Suprapubic skin (tissue), 4 donors: Measurements from ENCODE around the gene PLA2G6. TPM values are rescaled to one million over a fixed set of nuclear protein-coding genes. Genes with fewer than 3 reads are reported as not detected.

Experiments
- DNase-seq, 2 donors: peaks; one replicate each; pipeline ENCODE4 v3.0.0-alpha.2; 2019; ENCODE audit warnings: low spot score in 2 of 2
- H3K27ac ChIP-seq: fragments of 200-600 bp; sonication (generic); one replicate; pipeline ENCODE4 v1.5.1; 2019
- H3K27me3 ChIP-seq: fragments of 200-600 bp; sonication (generic); one replicate; pipeline ENCODE4 v1.5.1; 2019
- H3K36me3 ChIP-seq: fragments of 200-600 bp; sonication (generic); one replicate; pipeline ENCODE4 v1.5.1; 2019
- H3K4me1 ChIP-seq: fragments of 200-600 bp; sonication (generic); one replicate; pipeline ENCODE4 v1.5.1; 2019
- H3K4me3 ChIP-seq: fragments of 200-600 bp; sonication (generic); one replicate; pipeline ENCODE4 v1.5.1; 2019; ENCODE audit warnings: mild to moderate bottlenecking
- H3K9me3 ChIP-seq: fragments of 200-600 bp; sonication (generic); one replicate; pipeline ENCODE4 v1.5.1; 2019
- EP300 ChIP-seq: sonication (generic); formaldehyde crosslinking; IDR thresholded peaks from one replicate; pipeline ENCODE4 v1.6.1; 2017; ENCODE audit warnings: antibody characterized with exemption
- POLR2A ChIP-seq, 2 donors: fragments of 450-650 bp; IDR thresholded peaks; one replicate each; pipeline ENCODE4 v1.6.1; 2017; ENCODE audit warnings: antibody characterized with exemption in 2 of 2, mild to moderate bottlenecking in 2 of 2, moderate library complexity in 2 of 2
- POLR2AphosphoS5 ChIP-seq, 3 donors: sonication (generic); formaldehyde crosslinking; IDR thresholded peaks; one replicate each; pipeline ENCODE4 v1.6.1; 2017; ENCODE audit warnings: antibody characterized with exemption in 3 of 3
- WGBS: methylation state at CpG from one replicate; pipeline ENCODE4 v1.1.5; 2018; 5-methylcytosine and 5-hydroxymethylcytosine counted together
- total RNA-seq, 4 donors: library from RNA; depleted of rRNA; stranded (reverse); fragments of >200 nt; gene quantifications; one replicate each; pipeline ENCODE4 v1.1.0, GENCODE V29; 2016
- TF ChIP-seq, protein P1 (sequence below), 2 donors: fragments of 200-600 bp in 1 of 2; fragments of 450-650 bp in 1 of 2; sonication (generic) in 1 of 2; IDR thresholded peaks; one replicate each; pipeline ENCODE4 v1.5.1; 2016 to 2019; ENCODE audit warnings: antibody characterized with exemption in 2 of 2, mild to moderate bottlenecking in 1 of 2, moderate library complexity in 1 of 2

The PLA2G6 gene
- total RNA-seq, 4 donors from 2014 or later: 49.7 to 178 (median 92.9) TPM

DNA sequence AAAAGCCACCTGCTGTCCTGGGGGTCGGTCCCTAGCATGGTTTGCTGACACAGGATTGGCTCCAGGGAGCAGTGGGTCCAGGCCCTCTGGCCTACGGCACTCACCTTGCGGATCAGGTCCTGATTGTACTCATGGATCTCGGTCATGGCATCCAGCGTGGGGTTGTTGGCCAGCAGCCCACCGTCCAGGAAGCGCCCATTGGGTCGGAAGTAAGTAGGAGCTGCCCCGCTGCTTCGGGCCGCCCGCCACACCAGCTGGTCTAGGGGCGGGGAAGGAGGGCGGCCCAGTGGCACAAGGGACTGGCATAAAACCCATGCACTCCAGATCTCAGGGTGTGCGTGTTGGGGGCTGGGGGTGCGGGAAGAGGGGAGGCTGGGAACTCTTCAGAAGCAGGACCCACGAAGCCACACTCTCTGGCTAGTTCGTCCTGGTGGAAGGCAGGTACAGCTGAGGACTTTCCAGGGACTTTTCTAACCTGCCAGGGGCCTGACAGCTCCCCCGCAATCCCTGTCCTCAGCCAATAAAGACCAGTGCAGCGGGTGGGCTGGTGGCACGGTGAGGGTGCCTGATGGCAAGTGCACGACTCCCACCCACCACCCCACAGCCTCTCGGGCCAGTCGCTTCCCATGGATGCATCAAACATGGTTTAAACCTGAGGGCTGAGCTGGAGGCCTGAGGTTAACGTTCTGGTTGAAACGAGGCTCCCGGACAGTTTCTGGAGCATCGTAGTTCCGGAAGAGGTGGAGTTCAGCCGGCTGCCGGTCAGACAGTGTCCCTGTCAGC, 66.0 kb downstream of the PLA2G6 start:
- Histone ChIP-seq H3K27ac (no peak overlapping the region), H3K36me3 (no peaks in the 10 kb centered on the region), H3K27me3 (no peaks in the 10 kb centered on the region), H3K4me3 (no peak overlapping the region), H3K9me3 (no peaks in the 10 kb centered on the region), H3K4me1 (peaks cover 40% of the 10 kb centered on the region)
- no peak for DNase-seq
- TF ChIP-seq POLR2A (IDR thresholded peaks at IDR 0.05) (no peak), EP300 (no peak)
- TF ChIP-seq, protein P1, sequence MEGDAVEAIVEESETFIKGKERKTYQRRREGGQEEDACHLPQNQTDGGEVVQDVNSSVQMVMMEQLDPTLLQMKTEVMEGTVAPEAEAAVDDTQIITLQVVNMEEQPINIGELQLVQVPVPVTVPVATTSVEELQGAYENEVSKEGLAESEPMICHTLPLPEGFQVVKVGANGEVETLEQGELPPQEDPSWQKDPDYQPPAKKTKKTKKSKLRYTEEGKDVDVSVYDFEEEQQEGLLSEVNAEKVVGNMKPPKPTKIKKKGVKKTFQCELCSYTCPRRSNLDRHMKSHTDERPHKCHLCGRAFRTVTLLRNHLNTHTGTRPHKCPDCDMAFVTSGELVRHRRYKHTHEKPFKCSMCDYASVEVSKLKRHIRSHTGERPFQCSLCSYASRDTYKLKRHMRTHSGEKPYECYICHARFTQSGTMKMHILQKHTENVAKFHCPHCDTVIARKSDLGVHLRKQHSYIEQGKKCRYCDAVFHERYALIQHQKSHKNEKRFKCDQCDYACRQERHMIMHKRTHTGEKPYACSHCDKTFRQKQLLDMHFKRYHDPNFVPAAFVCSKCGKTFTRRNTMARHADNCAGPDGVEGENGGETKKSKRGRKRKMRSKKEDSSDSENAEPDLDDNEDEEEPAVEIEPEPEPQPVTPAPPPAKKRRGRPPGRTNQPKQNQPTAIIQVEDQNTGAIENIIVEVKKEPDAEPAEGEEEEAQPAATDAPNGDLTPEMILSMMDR (IDR thresholded peaks at IDR 0.05): no peak
- WGBS: 93% methylated on average over 18 of the region's 31 CpGs

DNA sequence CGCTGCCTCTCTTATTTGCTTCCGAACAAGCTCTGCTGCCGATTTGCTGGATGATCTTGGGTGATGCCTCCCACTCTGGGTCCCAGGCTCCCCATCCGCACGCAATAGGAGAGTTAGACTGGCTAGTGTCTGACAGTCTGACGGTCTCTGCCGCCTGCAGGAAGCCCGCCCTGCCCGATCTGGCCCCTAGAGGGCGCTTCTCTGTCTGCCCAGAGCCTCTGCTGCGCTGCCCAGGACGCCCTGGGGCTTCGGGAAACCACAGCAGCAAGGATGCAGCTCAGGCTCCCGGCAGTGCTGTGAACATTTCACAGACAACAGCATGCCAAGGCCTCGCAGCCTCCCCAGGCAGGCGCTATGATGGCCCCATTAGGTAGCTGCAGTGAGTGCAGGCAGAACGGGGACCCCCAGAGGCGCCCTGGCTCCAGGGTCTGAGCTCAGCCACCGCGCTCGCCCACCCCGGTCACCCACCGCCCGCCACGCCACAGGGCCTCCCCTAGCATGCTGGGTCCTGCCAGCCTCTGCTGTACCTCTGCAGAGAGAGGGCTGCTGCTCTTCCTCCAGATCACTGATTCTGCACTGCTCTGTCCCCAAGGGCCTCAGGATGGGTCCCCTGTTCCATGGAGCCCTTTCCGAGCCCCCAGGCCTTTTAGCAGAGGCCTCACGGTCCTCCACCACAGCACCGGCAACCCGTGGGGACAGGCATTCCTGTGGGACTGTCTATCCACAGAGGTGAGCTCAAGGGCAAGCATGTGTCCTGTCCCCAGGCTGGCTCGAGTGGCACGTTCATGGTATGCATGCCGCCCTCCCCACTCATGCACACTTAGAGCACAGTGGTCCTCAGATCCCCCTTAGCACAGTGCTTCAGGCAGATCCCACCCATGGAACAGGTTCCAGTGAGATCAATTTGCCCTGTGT, 66.9 kb downstream of the PLA2G6 start:
- no peak for TF ChIP-seq POLR2A (IDR thresholded peaks at IDR 0.05)
- TF ChIP-seq EP300: no peak
- TF ChIP-seq, protein P1 (IDR thresholded peaks at IDR 0.05): peak; percentile 66 to 95
- no peak for TF ChIP-seq POLR2AphosphoS5 (IDR thresholded peaks at IDR 0.05)
- Histone ChIP-seq H3K27me3 (no peaks in the 10 kb centered on the region), H3K9me3 (no peaks in the 10 kb centered on the region), H3K36me3 (no peaks in the 10 kb centered on the region), H3K4me3 (no peak overlapping the region), H3K27ac (no peak overlapping the region), H3K4me1 (peaks cover 39% of the 10 kb centered on the region)
- WGBS: 32% methylated on average over 22 of the region's 32 CpGs
- DNase-seq: peak; percentile 89 to 92

DNA sequence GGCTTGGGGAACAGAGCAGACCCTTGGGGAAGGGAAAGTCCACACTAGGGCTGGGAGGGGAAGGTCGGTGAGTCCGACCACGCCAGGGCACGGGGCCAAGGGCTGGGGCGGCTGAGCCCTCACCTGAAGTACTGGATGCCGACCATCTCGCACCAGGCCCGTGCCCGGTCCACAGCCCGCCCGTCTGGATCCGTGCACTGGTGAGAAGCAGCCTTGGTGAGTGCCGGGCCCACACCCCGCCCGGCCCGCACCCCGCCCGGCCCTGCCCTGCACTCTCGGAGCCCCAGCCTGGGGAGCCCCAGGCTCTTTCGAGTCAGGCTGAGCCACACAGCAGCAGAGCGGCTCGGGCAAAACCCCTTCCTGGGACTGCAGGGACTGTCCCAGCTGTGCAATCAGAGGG, 69.2 kb downstream of the PLA2G6 start:
- no peak for DNase-seq

DNA sequence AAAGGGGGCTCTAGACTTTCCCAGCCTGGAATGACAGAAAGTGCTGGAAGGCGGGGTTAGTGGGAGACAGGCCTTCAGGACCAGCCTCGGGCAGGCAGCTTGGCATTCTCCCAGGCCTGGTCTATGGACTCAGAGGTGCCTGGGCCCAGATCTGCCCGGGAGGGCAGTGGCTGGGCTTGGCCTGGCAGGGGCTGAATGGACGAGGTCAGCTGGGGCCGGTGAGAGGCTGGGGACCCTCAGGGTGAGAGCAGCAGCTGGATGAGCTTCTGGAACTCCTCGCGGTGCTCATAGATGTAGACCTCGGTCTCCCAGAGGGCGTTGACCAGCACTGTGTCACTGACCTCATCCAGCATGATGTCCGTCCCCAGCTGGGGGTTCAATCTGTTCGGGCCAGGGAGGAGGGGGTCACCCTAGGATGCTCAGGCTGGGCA, 69.7 kb downstream of the PLA2G6 start:
- TF ChIP-seq POLR2AphosphoS5 (IDR thresholded peaks at IDR 0.05) (no peak), POLR2A (IDR thresholded peaks at IDR 0.05) (no peak), EP300 (no peak)
- TF ChIP-seq, protein P1 (IDR thresholded peaks at IDR 0.05): no peak
- no peak for DNase-seq
- H3K9me3 ChIP-seq: no peaks in the 10 kb centered on the region
- WGBS: 87% methylated on average over 6 of the region's 11 CpGs
- H3K27me3 ChIP-seq: no peaks in the 10 kb centered on the region
- H3K36me3 ChIP-seq: no peaks in the 10 kb centered on the region
- no peak overlapping the region for H3K4me3 ChIP-seq
- H3K27ac ChIP-seq: no peak overlapping the region
- peaks cover 46% of the 10 kb centered on the region for H3K4me1 ChIP-seq

More for the DNA sequence above, 69.2 kb downstream of the PLA2G6 start:
- peaks cover 46% of the 10 kb centered on the region for H3K4me1 ChIP-seq
- TF ChIP-seq EP300 (no peak), POLR2A (IDR thresholded peaks at IDR 0.05) (no peak), POLR2AphosphoS5 (IDR thresholded peaks at IDR 0.05) (no peak)
- no peaks in the 10 kb centered on the region for H3K36me3 ChIP-seq
- no peaks in the 10 kb centered on the region for H3K9me3 ChIP-seq
- H3K27me3 ChIP-seq: no peaks in the 10 kb centered on the region
- 62% methylated on average over 13 of the region's 22 CpGs for WGBS
- no peak overlapping the region for H3K27ac ChIP-seq
- H3K4me3 ChIP-seq: no peak overlapping the region

DNA sequence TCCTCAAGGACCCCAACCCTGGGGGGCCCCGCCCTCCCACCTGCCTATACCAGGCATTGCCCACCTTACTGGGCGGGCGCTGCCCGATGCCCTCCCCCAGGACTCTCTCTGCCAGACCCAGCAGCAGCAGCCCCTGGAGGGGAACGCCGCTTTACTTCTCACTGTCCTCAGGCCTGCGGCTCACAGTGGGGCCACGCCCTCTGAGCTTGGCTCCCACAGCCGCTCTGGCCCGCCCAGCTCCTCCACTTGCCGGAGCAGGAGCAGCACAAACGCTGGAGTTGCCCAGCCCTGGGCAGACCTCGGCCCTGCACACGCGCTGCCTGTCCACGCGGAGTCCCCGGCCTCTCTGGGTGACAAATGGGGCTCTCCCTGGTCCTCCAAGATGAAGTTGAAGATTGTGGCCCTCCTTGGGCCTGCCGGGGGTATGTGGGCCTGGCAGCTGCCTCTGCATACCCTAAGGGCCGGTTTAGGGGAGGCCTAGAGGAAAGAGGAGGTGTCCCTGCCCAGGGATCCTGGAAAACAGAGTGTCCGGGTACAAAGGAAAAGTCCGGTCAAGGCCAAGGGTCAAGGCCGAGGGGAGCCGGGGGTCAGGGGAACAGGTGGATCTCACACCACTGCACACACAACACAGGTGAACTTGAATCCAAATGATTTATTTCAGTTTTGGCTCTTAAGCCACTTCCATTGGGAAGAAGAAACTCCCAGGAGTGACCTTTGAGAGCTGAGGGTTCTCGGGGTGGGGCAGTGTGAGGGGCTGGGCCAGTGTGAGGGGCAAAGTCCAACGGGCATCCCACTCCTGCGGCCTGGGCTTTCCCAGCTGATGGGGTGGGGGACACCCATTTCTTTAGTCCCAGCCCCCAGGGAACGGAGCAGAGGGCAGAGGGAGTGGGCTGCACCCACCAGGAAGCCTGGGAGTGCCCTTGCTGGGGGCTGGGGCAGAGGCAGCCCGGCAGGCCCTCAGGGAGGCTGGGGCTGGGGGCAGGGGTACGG, 70.5 kb downstream of the PLA2G6 start:
- H3K27ac ChIP-seq: no peak overlapping the region

More for the DNA sequence above, 70.5 kb downstream of the PLA2G6 start:
- no peak for TF ChIP-seq EP300
- 72% methylated on average over 21 of the region's 30 CpGs for WGBS
- H3K9me3 ChIP-seq: no peaks in the 10 kb centered on the region
- no peaks in the 10 kb centered on the region for H3K36me3 ChIP-seq
- peaks cover 46% of the 10 kb centered on the region for H3K4me1 ChIP-seq
- no peak overlapping the region for H3K4me3 ChIP-seq
- DNase-seq: no peak
- H3K27me3 ChIP-seq: no peaks in the 10 kb centered on the region
